Breast epithelium (tissue), 3 donors: ENCODE data around the gene SVEP1.

Experiments used
- POLR2A ChIP-seq: fragments of 450-650 bp; IDR thresholded peaks from one replicate; pipeline ENCODE4 v1.6.1; 2016; ENCODE audit warnings: antibody characterized with exemption, mild to moderate bottlenecking, moderate library complexity
- POLR2AphosphoS5 ChIP-seq, 3 donors: sonication (generic); formaldehyde crosslinking; IDR thresholded peaks; one replicate each; pipeline ENCODE4 v1.6.1; 2017; ENCODE audit warnings: antibody characterized with exemption in 3 of 3
- TF ChIP-seq, protein P1 (sequence below), 3 donors: fragments of 450-650 bp; IDR thresholded peaks; one replicate each; pipeline ENCODE4 v1.5.1; 2016 to 2017; ENCODE audit warnings: antibody characterized with exemption in 3 of 3, mild to moderate bottlenecking in 3 of 3, moderate library complexity in 3 of 3

DNA sequence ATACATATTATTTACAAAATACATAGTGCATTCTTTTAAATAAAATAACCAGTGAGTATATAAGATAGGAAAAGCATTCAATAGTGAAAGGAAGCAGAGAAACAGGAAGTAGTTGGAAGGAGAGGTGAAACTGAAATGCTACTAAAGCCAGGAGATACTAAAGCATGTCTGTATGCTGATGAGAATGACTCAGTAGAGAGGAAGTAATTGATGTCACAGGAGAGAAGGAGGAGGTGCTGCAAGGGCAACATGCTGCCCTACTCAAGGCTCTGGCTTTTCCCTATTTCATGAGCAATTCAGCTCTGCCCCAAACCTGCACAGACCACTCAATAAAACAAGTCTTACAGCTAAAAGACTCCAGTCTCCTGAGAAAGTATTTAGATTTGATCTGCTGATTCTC, 133.4 kb downstream of the SVEP1 start:
- TF ChIP-seq, protein P1, sequence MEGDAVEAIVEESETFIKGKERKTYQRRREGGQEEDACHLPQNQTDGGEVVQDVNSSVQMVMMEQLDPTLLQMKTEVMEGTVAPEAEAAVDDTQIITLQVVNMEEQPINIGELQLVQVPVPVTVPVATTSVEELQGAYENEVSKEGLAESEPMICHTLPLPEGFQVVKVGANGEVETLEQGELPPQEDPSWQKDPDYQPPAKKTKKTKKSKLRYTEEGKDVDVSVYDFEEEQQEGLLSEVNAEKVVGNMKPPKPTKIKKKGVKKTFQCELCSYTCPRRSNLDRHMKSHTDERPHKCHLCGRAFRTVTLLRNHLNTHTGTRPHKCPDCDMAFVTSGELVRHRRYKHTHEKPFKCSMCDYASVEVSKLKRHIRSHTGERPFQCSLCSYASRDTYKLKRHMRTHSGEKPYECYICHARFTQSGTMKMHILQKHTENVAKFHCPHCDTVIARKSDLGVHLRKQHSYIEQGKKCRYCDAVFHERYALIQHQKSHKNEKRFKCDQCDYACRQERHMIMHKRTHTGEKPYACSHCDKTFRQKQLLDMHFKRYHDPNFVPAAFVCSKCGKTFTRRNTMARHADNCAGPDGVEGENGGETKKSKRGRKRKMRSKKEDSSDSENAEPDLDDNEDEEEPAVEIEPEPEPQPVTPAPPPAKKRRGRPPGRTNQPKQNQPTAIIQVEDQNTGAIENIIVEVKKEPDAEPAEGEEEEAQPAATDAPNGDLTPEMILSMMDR (IDR thresholded peaks at IDR 0.05), result no peak
- TF ChIP-seq POLR2A (no peak), POLR2AphosphoS5 (IDR thresholded peaks at IDR 0.05) (no peak)
